Gastrocnemius medialis (tissue), 4 donors: ENCODE data around the gene AIFM3. TPM values are rescaled to one million over a fixed set of nuclear protein-coding genes. Genes with fewer than 3 reads are reported as not detected.
A peak's percentile ranks its signal among the peaks of the same experiment; 100 is the strongest.

Experiments
- ATAC-seq, 2 donors: fragments of 150-250 bp; one replicate each; pipeline ENCODE4 v1.9.1; 2016
- DNase-seq, 2 donors: peaks; one replicate each; pipeline ENCODE4 v3.0.0-alpha.2; 2019
- H3K27ac ChIP-seq, 4 donors: fragments of 200-600 bp; sonication (generic); 1 replicate in 1 of 4; 2 replicates in 3 of 4; pipeline ENCODE4 v1.5.1; 2016 to 2018; ENCODE audit warnings: mild to moderate bottlenecking in 2 of 4, moderate library complexity in 1 of 4
- H3K27me3 ChIP-seq, 3 donors: fragments of 200-600 bp; sonication (generic) in 2 of 3; 1 replicate in 1 of 3; 2 replicates in 2 of 3; pipeline versions ENCODE4 v1.5.1 to v1.6.0; 2016 to 2019; ENCODE audit warnings: mild to moderate bottlenecking in 1 of 3, moderate library complexity in 1 of 3
- H3K36me3 ChIP-seq, 2 donors: fragments of 200-600 bp; sonication (generic) in 1 of 2; one replicate each; pipeline ENCODE4 v1.5.1; 2017 to 2018
- H3K4me1 ChIP-seq, 2 donors: fragments of 200-600 bp; sonication (generic) in 1 of 2; one replicate each; pipeline ENCODE4 v1.5.1; 2016 to 2017; ENCODE audit warnings: mild to moderate bottlenecking in 2 of 2
- H3K4me3 ChIP-seq, 4 donors: fragments of 200-600 bp; sonication (generic) in 3 of 4; 1 replicate in 1 of 4; 2 replicates in 3 of 4; pipeline ENCODE4 v1.5.1; 2016 to 2019; ENCODE audit warnings: mild to moderate bottlenecking in 2 of 4
- H3K9me3 ChIP-seq, 3 donors: fragments of 200-600 bp; sonication (generic) in 2 of 3; 1 replicate in 1 of 3; 2 replicates in 2 of 3; pipeline ENCODE4 v1.5.1; 2016 to 2019
- POLR2A ChIP-seq, 2 donors: fragments of 450-650 bp; IDR thresholded peaks; one replicate each; pipeline ENCODE4 v1.6.1; 2017; ENCODE audit warnings: antibody characterized with exemption in 2 of 2, mild to moderate bottlenecking in 2 of 2, moderate library complexity in 2 of 2
- in situ Hi-C, 4 donors: fragments of 200-750 bp; cut with MboI; loops; one replicate each; pipeline versions ENCODE4 v1.15.0 to v1.8.0; 2017; ENCODE audit warnings: low sequenced_read_pairs in 4 of 4
- intact Hi-C: fragments of 100-400 bp; cut with DNase I; formaldehyde crosslinking; loops from one replicate; pipeline ENCODE4 v1.15.1; 2023; ENCODE audit warnings: low total_unique reads
- total RNA-seq, 4 donors: library from RNA; depleted of rRNA; stranded (reverse); fragments of >200 nt; gene quantifications; one replicate each; pipeline versions ENCODE4 v1.1.0 to v1.2.3, GENCODE V29; 2016
- TF ChIP-seq, protein P1 (sequence below), 5 experiments: fragments of 450-650 bp in 3 of 5; fragments of 200-600 bp in 2 of 5; sonication (generic) in 2 of 5; IDR thresholded peaks in 4 of 5; conservative IDR thresholded peaks in 1 of 5; 1 replicate in 4 of 5; 2 replicates in 1 of 5; pipeline ENCODE4 v1.5.1; 2016 to 2019; ENCODE audit warnings: antibody characterized with exemption in 5 of 5, mild to moderate bottlenecking in 3 of 5, moderate library complexity in 3 of 5

The AIFM3 gene
- total RNA-seq, 4 donors from 2014 or later, result 0.22 to 0.42 TPM; not detected in 2

DNA sequence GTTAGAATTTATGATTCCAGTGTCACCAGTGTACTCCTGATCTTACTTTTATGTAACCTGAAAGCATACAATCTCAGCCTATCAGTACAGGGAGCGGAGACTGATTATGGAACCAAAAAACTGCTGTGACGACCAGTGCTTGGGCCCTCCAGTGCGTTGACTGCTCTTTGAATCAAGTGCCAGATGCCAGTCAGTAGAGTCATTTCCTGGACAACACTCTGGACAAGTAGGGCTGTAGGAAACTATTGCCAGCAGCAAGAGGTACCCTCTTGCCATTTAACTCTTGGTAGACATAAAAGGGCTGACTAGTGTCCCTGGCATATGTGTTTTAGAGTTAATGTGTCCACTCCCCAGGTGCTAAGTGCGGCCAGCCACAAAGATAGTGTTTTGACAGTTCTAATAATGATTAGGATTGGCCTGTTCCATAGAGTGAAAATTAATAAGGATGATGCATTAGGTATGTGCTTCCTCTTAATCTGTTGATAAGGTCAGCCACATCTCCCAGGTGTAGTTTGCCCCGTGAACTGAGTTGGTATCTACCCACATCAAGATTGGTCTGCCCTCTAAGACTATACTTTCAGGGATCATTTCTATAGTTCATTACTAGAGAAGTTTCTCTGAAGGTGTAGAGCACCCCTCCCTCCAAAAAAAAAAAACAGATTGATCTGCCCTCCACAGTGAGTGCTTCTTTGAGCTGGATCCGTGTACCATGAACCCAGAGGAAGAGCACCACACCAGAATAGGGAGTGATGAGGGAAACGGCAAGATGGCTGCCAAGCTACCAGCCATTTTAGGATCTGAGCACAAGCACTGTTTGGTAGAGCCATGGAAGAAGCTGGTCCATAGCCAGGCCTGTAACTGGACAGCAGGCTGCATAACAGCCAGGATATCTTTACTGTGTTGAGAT, 20.7 kb upstream of the AIFM3 start:
- no peak overlapping the region for H3K4me3 ChIP-seq
- H3K9me3 ChIP-seq, result no peaks in the 10 kb centered on the region
- DNase-seq, result no peak
- H3K4me1 ChIP-seq, result peaks cover 33 to 43% of the 10 kb centered on the region in 2 donors
- intact Hi-C loops, result no loop called here
- H3K27me3 ChIP-seq, result no peaks in the 10 kb centered on the region
- H3K27ac ChIP-seq, result peak overlapping the region in 2 of 4 donors; percentile 6 to 53
- TF ChIP-seq, protein P1, sequence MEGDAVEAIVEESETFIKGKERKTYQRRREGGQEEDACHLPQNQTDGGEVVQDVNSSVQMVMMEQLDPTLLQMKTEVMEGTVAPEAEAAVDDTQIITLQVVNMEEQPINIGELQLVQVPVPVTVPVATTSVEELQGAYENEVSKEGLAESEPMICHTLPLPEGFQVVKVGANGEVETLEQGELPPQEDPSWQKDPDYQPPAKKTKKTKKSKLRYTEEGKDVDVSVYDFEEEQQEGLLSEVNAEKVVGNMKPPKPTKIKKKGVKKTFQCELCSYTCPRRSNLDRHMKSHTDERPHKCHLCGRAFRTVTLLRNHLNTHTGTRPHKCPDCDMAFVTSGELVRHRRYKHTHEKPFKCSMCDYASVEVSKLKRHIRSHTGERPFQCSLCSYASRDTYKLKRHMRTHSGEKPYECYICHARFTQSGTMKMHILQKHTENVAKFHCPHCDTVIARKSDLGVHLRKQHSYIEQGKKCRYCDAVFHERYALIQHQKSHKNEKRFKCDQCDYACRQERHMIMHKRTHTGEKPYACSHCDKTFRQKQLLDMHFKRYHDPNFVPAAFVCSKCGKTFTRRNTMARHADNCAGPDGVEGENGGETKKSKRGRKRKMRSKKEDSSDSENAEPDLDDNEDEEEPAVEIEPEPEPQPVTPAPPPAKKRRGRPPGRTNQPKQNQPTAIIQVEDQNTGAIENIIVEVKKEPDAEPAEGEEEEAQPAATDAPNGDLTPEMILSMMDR (IDR thresholded peaks at IDR 0.05 in 4 of 5, conservative IDR thresholded peaks at IDR 0.05 in 1 of 5), result no peak
- H3K36me3 ChIP-seq, result peaks cover 0 to 18% of the 10 kb centered on the region in 2 donors
- in situ Hi-C loops, result no loop called here
- ATAC-seq, result no peak

DNA sequence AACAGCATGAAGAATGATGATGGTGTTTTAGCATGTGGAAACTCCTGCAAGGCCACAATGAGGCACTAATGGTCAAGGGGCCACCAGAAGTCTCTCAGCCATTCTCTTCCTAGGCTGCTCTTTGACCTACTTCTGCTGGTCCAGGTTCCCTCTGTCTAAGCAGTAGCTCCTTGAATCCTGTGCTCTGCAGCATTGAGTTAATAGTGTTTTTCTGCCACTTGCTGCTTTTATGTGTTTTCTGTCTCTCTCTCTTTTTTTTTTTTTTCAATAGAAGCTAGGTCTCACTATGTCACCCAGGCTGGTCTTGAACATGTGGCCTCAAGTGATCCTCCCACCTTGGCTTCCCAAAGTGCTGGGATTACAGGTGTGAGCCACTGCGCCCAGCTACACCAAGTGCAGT, 20.1 kb upstream of the AIFM3 start:
- intact Hi-C loops (no loop called here), in situ Hi-C loops (no loop called here)
- peaks cover 29 to 38% of the 10 kb centered on the region in 2 donors for H3K4me1 ChIP-seq
- H3K27ac ChIP-seq, result peak overlapping the region in 1 of 4 donors; percentile 53
- H3K27me3 ChIP-seq, result no peaks in the 10 kb centered on the region
- DNase-seq, result no peak
- TF ChIP-seq, protein P1 (IDR thresholded peaks at IDR 0.05 in 4 of 5, conservative IDR thresholded peaks at IDR 0.05 in 1 of 5), result no peak
- no peak for TF ChIP-seq POLR2A (IDR thresholded peaks at IDR 0.05)
- no peak overlapping the region for H3K4me3 ChIP-seq
- H3K36me3 ChIP-seq, result peaks cover 0 to 24% of the 10 kb centered on the region in 2 donors
- H3K9me3 ChIP-seq, result no peaks in the 10 kb centered on the region
- no peak for ATAC-seq

DNA sequence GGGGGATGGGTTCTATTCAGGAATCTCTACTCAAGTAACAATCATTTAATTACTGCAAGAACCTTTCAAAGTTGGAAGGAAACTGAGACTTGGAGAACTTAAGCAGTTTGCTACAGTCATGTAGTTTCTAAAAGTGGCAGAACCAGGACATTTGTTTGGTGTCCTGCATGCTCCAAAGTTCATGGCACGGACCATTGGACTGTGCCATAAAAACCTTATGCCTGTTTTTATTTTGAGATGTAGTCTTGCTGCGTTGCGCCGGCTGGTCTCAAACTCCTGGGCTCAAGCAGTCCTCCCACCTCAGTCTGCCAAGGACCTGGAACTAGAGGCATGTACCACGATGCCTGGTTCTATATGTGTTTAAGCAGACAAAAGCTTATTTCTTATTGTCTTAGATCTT, 18.6 kb upstream of the AIFM3 start:
- DNase-seq (no peak), ATAC-seq (no peak)
- Histone ChIP-seq H3K4me3 (no peak overlapping the region), H3K27me3 (no peaks in the 10 kb centered on the region), H3K27ac (no peak overlapping the region), H3K4me1 (peaks cover 33 to 41% of the 10 kb centered on the region in 2 donors), H3K36me3 (peaks cover 0 to 29% of the 10 kb centered on the region in 2 donors), H3K9me3 (no peaks in the 10 kb centered on the region)
- intact Hi-C loops, result no loop called here
- in situ Hi-C loops, result no loop called here
- TF ChIP-seq POLR2A (IDR thresholded peaks at IDR 0.05), result no peak
- TF ChIP-seq, protein P1 (IDR thresholded peaks at IDR 0.05 in 4 of 5, conservative IDR thresholded peaks at IDR 0.05 in 1 of 5), result no peak

DNA sequence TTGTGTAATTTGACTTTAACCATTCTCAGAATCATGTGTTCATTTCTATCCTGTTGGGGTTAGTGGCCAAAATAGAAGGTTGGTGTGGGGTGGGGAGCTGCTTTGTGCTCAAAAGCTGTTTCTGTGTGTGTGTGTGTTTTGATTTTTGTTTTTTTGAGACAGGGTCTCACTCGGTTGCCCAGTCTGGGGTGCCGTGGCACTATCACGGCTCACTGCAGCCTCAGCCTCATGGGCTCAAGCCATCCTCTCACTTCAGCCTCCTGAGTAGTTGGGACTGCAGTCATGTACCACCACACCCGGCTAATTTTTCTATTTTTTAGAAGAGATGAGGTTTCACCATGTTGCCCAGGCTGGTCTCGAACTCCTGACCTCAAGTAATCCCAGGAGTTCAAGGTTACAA, 18.1 kb upstream of the AIFM3 start:
- no peak for ATAC-seq
- H3K4me3 ChIP-seq, result no peak overlapping the region
- DNase-seq, result no peak
- no peaks in the 10 kb centered on the region for H3K9me3 ChIP-seq
- peaks cover 39 to 46% of the 10 kb centered on the region in 2 donors for H3K4me1 ChIP-seq
- H3K36me3 ChIP-seq, result peaks cover 0 to 29% of the 10 kb centered on the region in 2 donors
- TF ChIP-seq, protein P1 (IDR thresholded peaks at IDR 0.05 in 4 of 5, conservative IDR thresholded peaks at IDR 0.05 in 1 of 5), result no peak
- TF ChIP-seq POLR2A (IDR thresholded peaks at IDR 0.05), result no peak
- intact Hi-C loops, result no loop called here
- no peaks in the 10 kb centered on the region for H3K27me3 ChIP-seq
- in situ Hi-C loops, result no loop called here
- no peak overlapping the region for H3K27ac ChIP-seq
